ENCODE measurements around the gene FAM53C.
A peak's percentile ranks its signal among the peaks of the same experiment; 100 is the strongest.

The FAM53C gene

GRCh38 chr5:138303372-138303771 lies 34.7 kb upstream of the FAM53C start (continued):
- TF ChIP-seq PRDM10 (tag by site-specific recombination; IDR thresholded peaks at IDR 0.05) (no peak), ZNF629 (tag by site-specific recombination; IDR thresholded peaks at IDR 0.05) (0 out of 2 replicates have a peak, but pooled peaks have one; percentile 30)

- H3K4me1 ChIP-seq (ENCODE audit: control insufficient read depth, insufficient read depth, low read length) = peaks cover 4% of the 10 kb centered on the region; the same call in 1 of the 2 replicates
- ChIA-PET CTCF (interaction anchor here (0.6 to 2.2 kb wide), 4 partner anchors 25 to 187 kb away, joined by 3 to 6 read pairs (median 5); no protein-coding TSS in a partner anchor), POLR2A (interaction anchor here (1.0 to 1.2 kb wide), 3 partner anchors 17 to 127 kb away, joined by 3 read pairs; partner anchors contain the start of genes FAM53C and KIF20A)
- no peaks in the 10 kb centered on the region for H3K9me3 ChIP-seq (ENCODE audit: control insufficient read depth, insufficient read depth, low read depth, low read length)
- H3K36me3 ChIP-seq (ENCODE audit: control insufficient read depth in 2 of 2, insufficient read depth in 1 of 2, low read length in 2 of 2) = peaks cover 16 to 19% of the 10 kb centered on the region in 2 experiments
- H3K4me3 ChIP-seq (ENCODE audit: low read depth, low read length) = no peak overlapping the region
- peak overlapping the region; percentile 43; the same call in 1 of the 2 replicates for H3K27ac ChIP-seq (ENCODE audit: extremely low read depth, low read depth, low read length)
- TF ChIP-seq ZBTB17 (tag by site-specific recombination; IDR thresholded peaks at IDR 0.05) = peak; percentile 39; the same call in 1 of the 2 replicates
- TF ChIP-seq ZNF114 (tag by site-specific recombination; IDR thresholded peaks at IDR 0.05) = no peak
- 0 out of 2 replicates have a peak, but pooled peaks have one; percentile 35 for TF ChIP-seq ZNF561 (tag by site-specific recombination; IDR thresholded peaks at IDR 0.05; ENCODE audit: borderline replicate concordance)
- no peak for TF ChIP-seq ZNF626 (tag by site-specific recombination; IDR thresholded peaks at IDR 0.05)
- TF ChIP-seq ZNF776 (tag by site-specific recombination; IDR thresholded peaks at IDR 0.05; ENCODE audit: borderline replicate concordance) = no peak
- peak; percentile 54 for TF ChIP-seq CTCF (tag by site-specific recombination; IDR thresholded peaks at IDR 0.05)
- TF ChIP-seq ZSCAN30 (tag by site-specific recombination; IDR thresholded peaks at IDR 0.05) = peak; percentile 82; the same call in 1 of the 2 replicates
- no peak for TF ChIP-seq KLF16 (tag by site-specific recombination; IDR thresholded peaks at IDR 0.05)
- 0 out of 2 replicates have a peak, but pooled peaks have one; percentile 17 for TF ChIP-seq OVOL3 (tag by site-specific recombination; IDR thresholded peaks at IDR 0.05)
- no peak for TF ChIP-seq KLF10 (tag by site-specific recombination; IDR thresholded peaks at IDR 0.05)
- no peak for TF ChIP-seq ZNF645 (tag by site-specific recombination; IDR thresholded peaks at IDR 0.05)
- peak; percentile 39; the same call in 1 of the 2 replicates for TF ChIP-seq ZNF692 (tag by site-specific recombination; IDR thresholded peaks at IDR 0.05)
- TF ChIP-seq ZNF488 (tag by site-specific recombination; IDR thresholded peaks at IDR 0.05) = no peak
- TF ChIP-seq ZNF660 (tag by site-specific recombination; IDR thresholded peaks at IDR 0.05) = peak; percentile 92
- TF ChIP-seq ZFP69B (tag by site-specific recombination; IDR thresholded peaks at IDR 0.05) = no peak
- no peak for TF ChIP-seq ZNF549 (tag by site-specific recombination; IDR thresholded peaks at IDR 0.05)
- peak; percentile 60 for TF ChIP-seq PRDM10 (tag by site-specific recombination; IDR thresholded peaks at IDR 0.05)
- no peak for TF ChIP-seq ZNF132 (tag by site-specific recombination; IDR thresholded peaks at IDR 0.05; ENCODE audit: borderline replicate concordance)
- TF ChIP-seq OSR2 (tag by site-specific recombination; IDR thresholded peaks at IDR 0.05) = peak; percentile 90
- TF ChIP-seq ZNF707 (tag by site-specific recombination; IDR thresholded peaks at IDR 0.05) = no peak
- TF ChIP-seq ZNF350 (tag by site-specific recombination; IDR thresholded peaks at IDR 0.05) = no peak
- peak; percentile 25; the same call in 1 of the 2 replicates for TF ChIP-seq ZNF184 (tag by site-specific recombination; IDR thresholded peaks at IDR 0.05)
These were observed 32.3 kb upstream of the FAM53C start for GRCh38 chr5:138305797-138306196.
